K562 (cell line): ENCODE data around the gene ARID3C.

Experiments
- CTCF ChIP-seq, 3 experiments: IDR thresholded peaks in 2 of 3; conservative IDR thresholded peaks in 1 of 3; 2 replicates each; pipeline ENCODE4 v1.5.1; 2011 to 2012; ENCODE audit warnings: low read length in 3 of 3, mild to moderate bottlenecking in 3 of 3, control low read depth in 2 of 3, improper control_type of control experiment in 1 of 3, inconsistent platforms in 1 of 3, low read depth in 1 of 3, mixed read lengths in 1 of 3, moderate library complexity in 1 of 3; ENCODE audit not compliant: insufficient read depth in 2 of 3
- ETV6 ChIP-seq, 3 experiments: fragments of 150-350 bp in 1 of 3; sonication (generic) in 1 of 3; formaldehyde crosslinking in 1 of 3; IDR thresholded peaks; 2 replicates each; pipeline versions ENCODE4 v1.6.1 to v1.8.0; 2014 to 2022; ENCODE audit warnings: borderline replicate concordance in 2 of 3, low read depth in 2 of 3, antibody characterized with exemption in 1 of 3, low read length in 1 of 3, mild to moderate bottlenecking in 1 of 3, missing genetic modification reagents in 1 of 3
- EZH2 ChIP-seq: IDR thresholded peaks from 2 replicates; pipeline ENCODE4 v1.6.1; 2012; ENCODE audit warnings: low read depth, mild to moderate bottlenecking, inconsistent platforms, low read length, borderline replicate concordance
- KDM2B ChIP-seq: fragments of 250-450 bp; sonication (Bioruptor Pico); IDR thresholded peaks from 2 replicates; pipeline ENCODE4 v1.8.0; 2021; ENCODE audit warnings: mild to moderate bottlenecking, moderate library complexity
- SMAD4 ChIP-seq: fragments of 250-450 bp; sonication (Bioruptor Pico); conservative IDR thresholded peaks from 2 replicates; pipeline ENCODE4 v1.8.0; 2021; ENCODE audit warnings: inconsistent platforms, mild to moderate bottlenecking, moderate library complexity
- YY1 ChIP-seq, 3 experiments: IDR thresholded peaks; 2 replicates each; pipeline ENCODE4 v1.6.1; 2011; ENCODE audit warnings: low read length in 2 of 3, mild to moderate bottlenecking in 2 of 3, moderate library complexity in 2 of 3, borderline replicate concordance in 1 of 3, control low read depth in 1 of 3, low read depth in 1 of 3; ENCODE audit not compliant: insufficient read depth in 3 of 3, insufficient replicate concordance in 2 of 3, control insufficient read depth in 1 of 3, insufficient read length in 1 of 3; ENCODE audit errors: extremely low read depth in 1 of 3

GRCh38 chr9:34658461-34658860, 29.6 kb upstream of the ARID3C start:
- TF ChIP-seq SMAD4 (CRISPR knock-in tag), result no peak
- TF ChIP-seq EZH2, result no peak
- TF ChIP-seq KDM2B (CRISPR knock-in tag), result no peak
- no peak for TF ChIP-seq ETV6 (IDR thresholded peaks at IDR 0.05; ENCODE audit: borderline replicate concordance in 1 of 2, low read depth in 2 of 2, low read length in 1 of 2)
- TF ChIP-seq ETV6 (CRISPR knock-in tag; IDR thresholded peaks at IDR 0.05; ENCODE audit: borderline replicate concordance), result no peak
- TF ChIP-seq CTCF (IDR thresholded peaks at IDR 0.05 in 2 of 3, conservative IDR thresholded peaks at IDR 0.05 in 1 of 3; ENCODE audit: insufficient read depth in 2 of 3, low read depth in 1 of 3, low read length in 3 of 3), result no peak
- TF ChIP-seq YY1 (IDR thresholded peaks at IDR 0.05; ENCODE audit: borderline replicate concordance in 1 of 3, control insufficient read depth in 1 of 3, extremely low read depth in 1 of 3, insufficient read depth in 3 of 3, insufficient read length in 1 of 3, insufficient replicate concordance in 2 of 3, low read depth in 1 of 3, low read length in 2 of 3), result no peak
